ENCODE results near the gene KANSL2.
A peak's percentile ranks its signal among the peaks of the same experiment; 100 is the strongest.
"Not testable (repeated sequence)": the region's sequence is repeated elsewhere in the genome, so short reads cannot be mapped to it uniquely, and the experiment has no call there.

Gene KANSL2

DNA sequence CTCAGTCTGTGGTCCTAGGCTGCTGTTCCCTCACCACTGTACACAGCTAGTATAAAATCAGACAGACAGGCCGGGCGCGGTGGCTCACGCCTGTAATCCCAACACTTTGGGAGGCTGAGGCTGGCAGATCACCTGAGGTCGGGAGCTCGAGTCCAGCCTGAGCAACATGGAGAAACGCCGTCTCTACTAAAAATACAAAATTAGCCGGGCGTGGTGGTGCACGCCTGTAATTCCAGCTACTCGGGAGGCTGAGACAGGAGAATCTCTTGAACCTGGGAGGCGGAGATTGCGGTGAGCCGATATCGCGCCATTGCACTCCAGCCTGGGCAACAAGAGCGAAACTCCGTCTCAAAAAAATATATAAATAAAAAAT lies 481 bp upstream of the KANSL2 start:
- DNase-seq: not testable (repeated sequence)

GRCh38 chr12:48681399-48681709 lies 684 bp downstream of the KANSL2 start:
- no peak for DNase-seq

DNA sequence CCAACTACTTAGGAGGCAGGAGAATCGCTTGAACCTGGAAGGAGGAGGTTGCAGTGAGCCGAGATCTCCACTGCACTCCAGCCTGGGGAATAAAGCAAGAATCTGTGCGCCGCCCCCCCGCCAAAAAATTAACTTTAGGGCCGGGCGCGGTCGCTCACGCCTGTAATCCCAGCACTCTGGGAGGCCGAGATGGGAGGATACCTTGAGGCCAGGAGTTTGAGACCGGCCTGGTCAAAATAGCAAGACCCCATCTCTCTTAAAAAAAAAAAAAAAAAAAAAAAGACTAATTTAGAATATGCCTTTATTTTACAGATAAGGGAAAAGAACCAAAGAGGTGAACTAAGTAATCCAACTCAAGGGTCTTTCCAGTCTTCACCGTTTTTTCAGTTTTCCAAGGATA lies 1.2 kb downstream of the KANSL2 start:
- DNase-seq: no peak

DNA sequence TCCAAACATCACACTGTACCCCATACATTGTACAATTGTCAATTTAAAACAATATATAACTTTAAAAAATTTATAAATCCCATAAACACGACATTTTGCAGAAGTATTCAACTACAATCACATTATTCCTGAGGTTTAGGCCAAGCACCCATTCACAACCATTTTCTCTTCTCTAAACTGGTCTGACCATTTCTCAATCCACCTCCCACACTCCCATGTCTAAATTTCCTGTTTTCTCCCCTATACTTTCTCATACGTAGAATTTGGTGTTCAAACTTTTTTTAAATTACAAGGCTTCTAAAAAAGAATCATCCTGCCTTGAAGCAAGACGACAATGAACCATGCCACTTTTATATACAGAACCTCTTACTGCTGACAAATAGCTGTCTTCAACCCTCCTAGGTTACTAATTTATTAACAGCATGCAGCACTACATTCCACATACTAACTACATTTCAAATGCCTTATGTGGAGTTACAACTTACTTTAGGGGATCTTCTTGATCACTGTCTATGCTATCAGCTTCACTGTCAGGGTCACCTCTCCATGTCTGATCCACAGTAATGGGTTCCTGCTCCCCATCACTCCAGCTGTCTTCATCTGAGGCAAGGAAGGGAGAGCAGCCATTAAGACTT lies 3.4 kb downstream of the KANSL2 start:
- no peak for DNase-seq

DNA sequence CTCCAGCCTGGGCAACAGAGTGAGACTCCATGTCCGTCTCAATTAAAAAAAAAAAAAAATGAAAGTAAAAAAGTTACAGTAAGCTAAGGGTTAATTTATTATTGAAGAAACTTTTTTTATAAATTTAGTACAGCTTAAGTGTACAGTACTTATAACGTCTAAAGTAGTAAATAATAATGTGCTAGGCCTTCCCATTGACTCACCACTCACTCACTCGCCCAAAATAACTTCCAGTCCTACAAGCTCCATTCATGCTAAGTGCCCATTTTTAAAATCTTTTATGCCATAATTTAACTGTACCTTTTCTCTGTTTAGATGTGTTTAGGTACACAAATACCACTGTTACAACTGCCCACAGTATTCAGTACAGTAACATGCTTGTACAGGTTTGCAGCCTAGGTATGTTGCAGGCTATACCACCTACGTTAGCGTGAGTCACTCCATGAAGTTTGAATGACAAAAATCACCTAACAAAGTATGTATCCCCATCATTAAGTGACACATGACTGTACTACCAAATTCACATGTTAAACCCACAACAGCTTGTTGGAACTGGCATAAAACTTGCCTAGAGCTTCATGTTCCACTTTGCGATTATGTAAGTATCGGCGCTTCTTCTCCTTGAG lies 10.7 kb downstream of the KANSL2 start:
- DNase-seq: no peak

GRCh38 chr12:48668996-48669395 lies 13.0 kb downstream of the KANSL2 start:
- DNase-seq: no peak

DNA sequence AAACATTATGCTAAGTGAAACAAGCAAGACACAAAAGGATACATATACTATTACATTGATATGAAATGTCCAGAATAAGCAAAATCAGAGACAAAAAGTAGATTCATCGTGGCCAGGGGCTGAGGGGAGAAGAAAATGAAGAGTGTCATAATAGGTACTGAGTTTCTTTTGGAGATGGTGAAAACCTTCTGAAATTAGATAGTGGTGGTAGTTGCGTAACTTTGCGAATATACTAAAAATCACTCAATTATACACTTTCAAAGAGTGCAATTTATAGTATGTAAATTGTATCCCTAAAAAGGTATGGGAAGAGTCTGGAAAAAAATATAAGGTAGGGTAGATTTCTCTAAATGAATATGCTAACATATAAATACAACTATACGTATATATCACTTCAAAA lies 22.2 kb downstream of the KANSL2 start:
- DNase-seq: no peak

DNA sequence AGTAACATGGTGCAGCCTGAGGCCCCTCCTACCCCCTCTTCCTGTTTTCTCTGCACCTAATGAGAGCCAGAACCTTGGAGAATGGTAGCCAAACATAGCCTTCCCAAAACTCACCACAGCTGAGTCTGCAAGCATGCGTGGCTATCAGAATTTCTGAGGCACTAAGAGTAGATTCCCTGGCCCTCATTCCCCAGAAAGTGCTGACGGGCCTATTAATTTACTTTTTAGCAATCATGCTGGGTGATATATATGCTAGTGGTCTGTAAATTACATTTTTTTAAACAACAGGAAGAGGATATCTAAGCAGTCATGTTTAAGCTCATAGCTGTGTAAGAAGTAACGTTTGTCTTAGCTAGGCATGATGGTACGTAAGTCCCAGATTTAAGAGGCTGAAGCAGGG lies 30.4 kb downstream of the KANSL2 start:
- no peak for DNase-seq

DNA sequence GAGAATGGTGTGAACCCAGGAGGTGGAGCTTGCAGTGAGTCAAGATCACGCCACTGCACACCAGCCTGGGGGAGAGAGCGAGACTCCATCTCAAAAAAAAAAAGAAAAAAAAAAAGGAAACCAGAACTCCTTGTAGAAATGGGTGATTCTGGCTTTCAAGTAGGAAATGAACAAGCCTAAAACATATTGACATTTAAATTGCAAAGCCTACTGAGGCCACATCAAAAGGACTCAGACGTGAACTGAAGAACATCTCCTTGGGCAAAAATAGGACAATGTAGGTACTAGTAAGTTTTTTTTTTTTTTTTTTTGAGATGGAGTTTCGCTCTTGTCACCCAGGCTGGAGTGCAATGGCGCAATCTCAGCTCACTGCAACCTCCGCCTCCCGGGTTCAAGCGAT lies 36.7 kb downstream of the KANSL2 start:
- DNase-seq: not testable (repeated sequence)

GRCh38 chr12:48643011-48643410 lies 39.0 kb downstream of the KANSL2 start:
- no peak for DNase-seq

- DNase-seq: not testable (repeated sequence)
Observed at GRCh38 chr12:48641752-48642555, 40.1 kb downstream of the KANSL2 start.

DNA sequence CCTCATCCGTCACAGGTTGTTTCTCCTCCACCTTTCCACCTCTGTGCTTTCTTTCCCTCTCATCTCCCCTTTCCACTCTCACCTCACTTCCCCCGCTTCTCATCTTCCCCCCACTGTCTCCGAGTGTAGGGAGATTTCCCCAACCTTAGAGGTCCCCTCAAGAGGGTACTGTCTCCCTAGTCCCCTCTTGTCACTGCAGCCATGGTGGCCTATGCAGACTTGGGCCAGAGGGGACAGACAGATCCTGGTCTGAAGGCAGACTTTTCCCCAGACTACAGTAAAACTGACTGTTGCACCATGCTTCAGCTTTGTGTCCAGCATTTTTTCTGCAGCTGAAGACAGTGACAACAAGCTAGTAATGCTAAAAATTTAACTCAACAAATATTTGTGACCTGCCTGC lies 41.2 kb downstream of the KANSL2 start:
- DNase-seq: no peak

DNA sequence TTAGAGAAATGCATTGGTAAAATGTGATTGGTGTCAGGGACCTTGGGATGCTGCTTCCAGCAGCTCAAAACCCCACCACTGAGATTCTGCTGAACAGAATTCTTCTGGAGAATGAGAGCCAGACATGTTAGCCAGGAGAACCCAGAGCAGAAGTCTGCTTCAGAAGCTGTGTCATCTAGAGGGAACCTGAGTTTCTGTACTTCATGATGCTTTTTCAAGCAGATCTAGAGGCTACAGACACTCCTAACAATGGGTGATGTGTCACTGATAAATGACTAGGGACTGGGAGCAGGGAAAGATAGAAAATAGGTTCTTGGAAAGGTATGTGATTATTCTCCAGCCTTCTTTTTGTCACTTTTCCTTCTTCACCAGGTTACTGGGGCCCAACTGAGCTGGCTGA lies 41.6 kb downstream of the KANSL2 start:
- DNase-seq: no peak

DNA sequence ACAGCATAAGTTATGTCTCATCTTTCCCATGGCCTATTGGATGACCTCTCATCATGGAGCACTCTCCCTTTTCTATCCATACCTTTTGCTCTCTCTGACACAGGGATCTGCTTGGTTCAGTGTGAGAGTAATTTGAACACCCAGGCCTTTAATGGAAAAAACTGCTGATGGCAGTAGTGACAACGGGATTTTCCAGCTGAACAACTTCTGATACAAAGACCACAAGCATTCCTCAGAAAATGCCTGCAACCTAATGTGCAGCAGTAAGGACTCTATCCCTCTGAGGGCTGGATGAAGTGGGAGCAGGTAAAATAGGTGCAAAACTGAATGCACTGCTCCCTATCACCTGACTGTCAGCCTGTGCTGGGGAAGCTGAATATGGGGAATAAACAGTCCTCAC lies 51.0 kb downstream of the KANSL2 start:
- DNase-seq: no peak

GRCh38 chr12:48630346-48630745 lies 51.7 kb downstream of the KANSL2 start:
- no peak for DNase-seq

- DNase-seq: no peak
Observed at GRCh38 chr12:48629541-48629940, 52.5 kb downstream of the KANSL2 start.

- no peak for DNase-seq
Observed at GRCh38 chr12:48627556-48627955, 54.5 kb downstream of the KANSL2 start.

- not testable (repeated sequence) for DNase-seq
Observed at GRCh38 chr12:48622997-48623396, 59.0 kb downstream of the KANSL2 start.

DNA sequence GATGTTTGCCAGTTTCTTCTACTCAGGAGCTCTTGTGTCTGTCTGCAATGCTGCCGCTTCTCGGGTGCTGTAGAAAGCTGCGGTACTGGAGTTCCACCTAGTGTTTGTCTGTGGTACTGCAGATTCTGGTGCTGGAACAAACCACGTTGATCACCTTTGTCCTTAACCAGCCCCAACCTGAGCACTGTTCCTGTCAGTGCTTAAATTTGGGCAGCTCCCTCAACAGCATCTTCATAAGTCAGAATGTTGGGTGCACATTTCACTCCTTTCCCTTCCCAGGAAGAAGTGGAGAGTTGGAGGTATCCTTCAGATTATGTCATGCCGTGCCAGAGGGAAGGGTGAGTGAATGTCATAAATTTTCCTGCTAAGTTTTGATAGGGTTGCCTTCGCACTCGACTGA lies 63.5 kb downstream of the KANSL2 start:
- DNase-seq: peak; percentile 66

DNA sequence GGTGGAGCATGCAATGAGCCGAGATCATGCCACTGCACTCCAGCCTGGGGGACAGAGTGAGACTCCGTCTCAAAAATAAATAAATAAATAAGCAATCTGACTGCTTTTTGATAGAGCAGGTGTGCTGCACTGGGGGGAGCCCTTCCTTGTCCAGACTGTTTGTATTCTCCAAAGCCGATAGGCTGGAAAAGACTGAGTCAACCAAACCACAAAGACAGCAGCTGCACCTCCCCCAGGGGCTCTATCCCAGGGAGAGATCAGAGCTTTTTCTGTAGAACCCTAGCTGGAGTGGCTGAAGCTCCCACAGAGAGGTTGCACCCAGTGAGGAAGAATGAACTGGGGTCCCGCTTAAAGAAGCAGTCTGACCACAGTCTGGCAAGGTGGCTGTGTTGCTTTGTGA lies 66.4 kb downstream of the KANSL2 start:
- no peak for DNase-seq

DNA sequence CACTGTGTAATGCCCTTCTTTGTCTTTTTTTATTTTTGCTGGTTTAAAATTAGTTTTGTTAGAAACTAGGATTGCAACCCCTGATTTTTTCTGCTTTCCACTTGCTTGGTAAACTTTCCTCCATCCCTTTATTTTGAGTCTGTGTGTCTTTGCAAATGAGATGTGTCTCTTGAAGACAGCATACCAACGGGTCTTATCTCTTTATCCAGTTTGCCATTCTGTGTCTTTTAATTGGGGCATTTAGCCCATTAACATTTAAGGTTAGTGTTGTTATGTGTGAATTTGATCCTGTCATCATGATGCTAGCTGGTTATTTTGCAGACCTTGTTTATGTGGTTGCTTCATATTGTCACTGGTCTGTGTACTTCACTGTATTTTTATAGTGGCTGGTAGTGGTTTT lies 68.7 kb downstream of the KANSL2 start:
- DNase-seq: no peak

Measured in NCI-H146 (cell line).